HG03196 (cell line): ENCODE measurements around the gene ZNF808.
A peak's percentile ranks its signal among the peaks of the same experiment; 100 is the strongest.
"Not testable (repeated sequence)": the region's sequence is repeated elsewhere in the genome, so short reads cannot be mapped to it uniquely, and the experiment has no call there.

Experiments
- ATAC-seq: cut with Tn5 transposase; IDR thresholded peaks from one replicate; pipeline ENCODE4 v1.9.1; 2021; ENCODE audit not compliant: unreplicated experiment

The ZNF808 gene

DNA sequence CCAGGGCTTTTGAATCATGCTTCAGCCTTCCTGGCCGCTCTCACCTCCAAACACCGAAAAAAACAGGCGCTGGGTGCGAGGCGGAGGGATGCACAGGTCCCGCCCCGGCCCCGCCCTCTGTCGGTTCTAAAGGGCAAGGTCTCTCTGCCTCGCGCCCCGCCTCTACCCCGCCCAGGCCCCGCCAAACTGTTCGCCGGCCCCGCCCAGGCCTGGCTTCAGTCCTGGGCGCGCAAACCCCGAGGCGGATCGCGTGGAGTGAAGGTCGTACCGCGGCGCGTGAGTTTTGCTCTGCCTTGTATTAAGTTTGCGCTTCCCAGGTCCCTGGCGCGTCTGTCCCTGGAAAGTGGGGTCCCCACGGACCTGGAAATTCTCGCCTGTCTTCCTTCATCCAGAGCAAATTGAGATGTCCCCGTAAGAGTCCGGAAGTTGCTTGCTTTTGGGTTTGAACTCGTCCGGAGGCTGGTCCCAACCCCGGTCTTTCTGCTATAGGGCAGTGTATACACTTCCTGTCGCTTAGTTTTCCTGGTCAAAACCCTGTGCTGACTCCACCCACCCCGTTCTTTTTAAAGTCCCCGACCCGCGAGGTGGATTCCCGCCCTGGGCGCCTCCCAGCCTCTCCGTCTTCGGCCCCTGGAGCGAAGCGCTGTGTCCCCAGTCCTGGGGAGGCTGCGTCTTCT, 8.4 kb downstream of the ZNF808 start:
- ATAC-seq: peak; percentile 86

DNA sequence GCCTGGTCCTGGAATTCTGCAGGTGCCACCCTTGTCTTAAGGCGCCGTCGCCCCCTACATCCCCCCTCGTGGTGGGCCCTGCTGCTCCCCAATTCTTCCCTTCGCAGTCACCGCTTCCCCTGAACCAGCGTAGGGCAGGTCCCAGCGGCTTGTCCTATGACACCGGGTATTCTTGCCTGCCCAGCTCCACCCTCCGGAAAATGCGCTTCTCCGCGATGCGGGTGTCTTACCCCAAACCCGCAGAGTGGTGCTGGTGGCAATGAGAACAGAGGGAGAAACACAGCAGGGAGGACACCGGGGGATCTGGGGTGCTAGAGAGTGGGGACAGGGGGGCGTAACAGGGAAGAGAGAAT, 9.0 kb downstream of the ZNF808 start:
- peak; percentile 20 for ATAC-seq

- not testable (repeated sequence) for ATAC-seq
These were observed 11.3 kb downstream of the ZNF808 start for GRCh38 chr19:52538815-52539214.

GRCh38 chr19:52541176-52541575, 13.7 kb downstream of the ZNF808 start:
- ATAC-seq: not testable (repeated sequence)

GRCh38 chr19:52541608-52542007, 14.1 kb downstream of the ZNF808 start:
- ATAC-seq: no peak

DNA sequence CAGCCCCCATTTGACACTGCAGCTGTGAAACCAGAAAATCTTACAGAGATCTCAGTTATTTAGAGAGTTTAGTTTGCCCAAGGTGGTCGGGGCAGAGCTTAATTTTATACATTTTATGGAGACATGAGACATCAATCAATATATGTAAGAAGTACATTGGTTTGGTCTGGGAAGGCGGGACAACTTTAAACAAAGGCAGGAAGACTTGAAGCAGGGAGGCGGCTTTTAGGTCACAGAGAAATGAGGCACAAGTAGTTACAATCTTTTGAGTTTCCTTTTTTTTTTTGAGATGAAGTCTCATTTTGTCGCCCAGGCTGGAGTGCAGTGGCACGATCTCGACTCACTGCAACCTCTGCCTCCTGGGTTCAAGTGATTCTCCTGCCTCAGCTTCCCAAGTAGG, 15.1 kb downstream of the ZNF808 start:
- not testable (repeated sequence) for ATAC-seq

- no peak for ATAC-seq
These were observed 15.7 kb downstream of the ZNF808 start for GRCh38 chr19:52542984-52543664.

- no peak for ATAC-seq
These were observed 26.9 kb downstream of the ZNF808 start for GRCh38 chr19:52554216-52554971.

- no peak for ATAC-seq
These were observed 29.9 kb downstream of the ZNF808 start for GRCh38 chr19:52557231-52557995.

- not testable (repeated sequence) for ATAC-seq
These were observed 31.4 kb downstream of the ZNF808 start for GRCh38 chr19:52558732-52559445.

DNA sequence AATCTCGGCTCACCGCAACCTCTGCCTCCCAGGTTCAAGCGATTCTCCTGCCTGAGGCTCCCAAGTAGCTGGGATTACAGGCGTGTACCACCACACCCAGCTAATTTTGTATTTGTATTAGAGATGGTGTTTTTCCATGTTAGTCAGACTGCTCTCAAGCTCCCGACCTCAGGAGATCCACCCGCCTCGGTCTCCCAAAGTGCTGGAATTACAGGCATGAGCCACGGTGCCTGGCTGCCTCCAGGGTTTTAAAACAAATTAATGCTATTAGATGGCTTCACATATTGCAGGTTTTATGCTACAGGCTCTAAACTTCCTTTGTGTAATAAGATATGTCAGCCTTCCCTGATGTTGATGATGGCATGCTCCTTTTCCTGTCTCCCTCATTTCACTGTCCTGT, 34.1 kb downstream of the ZNF808 start:
- not testable (repeated sequence) for ATAC-seq

- ATAC-seq: no peak
These were observed 38.7 kb downstream of the ZNF808 start for GRCh38 chr19:52566121-52566520.

GRCh38 chr19:52566588-52566987, 39.1 kb downstream of the ZNF808 start:
- ATAC-seq: no peak

DNA sequence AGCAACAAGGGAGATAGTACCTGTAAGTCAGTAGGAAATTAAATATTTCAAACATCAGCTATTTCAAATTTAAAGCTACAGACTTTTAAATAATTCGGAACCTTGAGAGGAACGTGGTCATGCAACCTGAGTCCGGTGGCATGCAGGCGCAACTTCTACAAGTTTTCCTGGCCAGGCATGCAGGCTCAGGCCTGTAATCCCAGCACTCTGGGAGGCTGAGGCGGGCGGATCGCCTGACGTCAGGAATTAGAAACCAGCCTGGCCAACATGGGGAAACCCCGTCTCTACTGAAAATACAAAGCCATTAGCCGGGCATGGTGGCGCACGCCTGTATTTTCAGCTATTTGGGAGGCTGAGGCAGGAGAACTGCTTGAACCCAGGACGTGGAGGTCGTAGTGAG, 40.5 kb downstream of the ZNF808 start:
- no peak for ATAC-seq

DNA sequence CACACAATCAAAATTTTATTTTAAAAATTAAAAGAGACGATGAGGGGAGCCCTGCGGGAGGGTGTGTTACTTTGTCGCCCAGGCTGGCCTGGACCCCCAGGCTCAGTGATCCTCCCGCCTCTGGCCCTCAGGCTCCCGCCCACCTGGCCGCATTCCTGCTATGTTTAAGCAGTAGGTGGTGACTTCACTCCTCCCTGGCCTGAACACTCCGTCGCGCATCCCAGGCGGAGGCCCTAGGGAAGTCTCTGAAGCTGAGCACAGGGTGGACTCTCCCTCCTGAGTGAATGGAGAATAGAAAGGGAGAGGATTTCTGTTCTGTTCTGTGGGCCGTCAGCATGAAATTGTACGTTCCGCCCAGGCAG, 42.2 kb downstream of the ZNF808 start:
- not testable (repeated sequence) for ATAC-seq

DNA sequence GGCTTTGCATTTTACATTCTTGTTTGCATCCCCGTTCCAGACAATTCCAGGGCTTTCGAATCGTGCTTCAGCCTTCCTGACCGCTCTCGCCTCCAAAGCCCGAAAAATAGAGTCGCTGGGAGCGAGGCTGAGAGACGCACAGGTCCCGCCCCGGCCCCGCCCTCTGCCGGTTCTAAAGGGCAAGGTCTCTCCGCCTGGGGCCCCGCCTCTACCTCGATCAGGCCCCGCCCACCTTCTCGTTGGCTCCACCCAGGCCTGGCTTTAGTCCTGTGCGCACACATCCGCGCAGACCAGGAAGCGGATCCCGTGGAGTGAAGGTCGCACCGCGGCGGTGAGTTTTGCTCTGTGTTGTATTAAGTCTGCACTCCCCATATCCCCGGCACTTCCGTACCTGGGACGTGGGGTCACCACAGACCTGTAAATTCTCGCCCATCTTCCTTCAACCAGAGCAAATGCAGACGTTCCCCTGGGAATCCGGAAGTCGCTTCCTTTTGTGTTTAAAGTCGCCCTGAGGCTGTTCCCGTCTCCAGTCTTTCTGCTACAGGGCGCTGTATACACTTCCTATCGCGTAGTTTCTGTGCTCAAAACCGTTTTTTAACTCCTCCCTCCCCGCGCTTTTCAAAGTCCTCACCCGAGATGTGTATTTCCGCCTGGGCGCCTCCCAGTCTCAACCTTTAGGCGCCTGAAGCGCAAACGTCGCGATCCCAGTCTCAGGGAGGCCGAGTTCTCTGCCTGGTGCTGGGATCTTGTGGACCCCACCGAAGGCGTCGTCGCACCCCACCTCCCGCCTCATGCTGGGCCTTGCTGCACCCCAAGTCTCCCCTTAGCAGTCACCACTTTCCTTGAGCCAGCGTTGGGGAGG, 42.8 kb downstream of the ZNF808 start, which contains the start of gene ZNF701:
ZNF701 (plus strand) TSS at position 288 of the 862 bp plus-strand sequence. CDS start 3,861 bp downstream, outside the sequence.
- peak; percentile 79 for ATAC-seq

DNA sequence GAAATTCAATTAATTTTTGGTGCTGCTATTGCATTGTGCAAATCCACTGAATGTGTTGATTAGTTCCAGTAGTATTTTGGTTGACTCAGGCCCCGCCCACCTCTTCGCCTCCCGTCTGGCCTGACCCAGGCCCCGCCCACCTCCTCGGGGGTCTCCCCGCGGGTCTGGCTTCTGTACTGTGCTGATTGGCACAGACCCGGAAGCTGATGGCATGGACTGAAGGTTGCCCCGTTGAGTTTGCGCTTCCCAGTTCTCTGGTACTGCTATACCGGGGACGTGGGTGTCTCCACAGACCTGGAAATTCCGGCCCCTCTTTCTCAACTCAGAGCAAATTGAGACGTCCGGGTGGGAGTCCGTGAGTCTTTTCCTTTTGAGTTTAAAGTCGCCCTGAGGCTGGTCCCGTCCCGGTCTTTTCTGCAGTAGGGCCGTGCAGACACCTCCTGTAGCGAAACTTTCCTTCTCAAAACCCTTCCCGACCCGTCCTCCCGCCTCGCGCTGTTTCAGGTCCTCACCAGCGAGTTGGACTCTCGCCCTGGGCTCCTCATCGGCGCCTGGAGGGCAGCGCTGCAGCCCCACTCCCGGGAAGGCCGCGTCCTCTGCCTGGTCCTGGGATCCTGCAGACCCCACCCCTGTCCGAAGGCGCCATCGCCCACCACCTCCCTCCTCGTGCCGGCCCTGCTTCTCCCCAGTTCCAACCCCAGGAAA, 57.4 kb downstream of the ZNF808 start:
- ATAC-seq: no peak

DNA sequence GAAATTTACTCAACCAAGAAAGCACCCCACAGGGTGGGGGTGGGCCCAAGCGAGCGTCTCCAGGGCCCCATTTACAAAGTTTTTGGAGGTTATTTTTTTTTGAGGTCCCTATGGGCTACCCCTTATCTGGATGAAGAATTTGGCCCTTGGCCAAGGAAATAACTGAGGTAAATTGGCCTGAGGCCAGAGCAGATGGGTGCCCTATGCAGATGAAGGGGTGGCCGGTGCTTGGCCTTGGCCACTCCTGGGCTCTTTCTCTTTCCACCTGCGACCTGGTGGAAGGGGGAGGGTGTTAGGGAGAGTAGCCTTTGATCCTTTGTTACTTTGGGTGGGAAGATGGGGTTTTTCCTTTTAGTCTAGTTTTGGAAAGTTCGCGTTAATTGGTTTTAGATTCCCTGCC, 58.1 kb downstream of the ZNF808 start:
- ATAC-seq: no peak

DNA sequence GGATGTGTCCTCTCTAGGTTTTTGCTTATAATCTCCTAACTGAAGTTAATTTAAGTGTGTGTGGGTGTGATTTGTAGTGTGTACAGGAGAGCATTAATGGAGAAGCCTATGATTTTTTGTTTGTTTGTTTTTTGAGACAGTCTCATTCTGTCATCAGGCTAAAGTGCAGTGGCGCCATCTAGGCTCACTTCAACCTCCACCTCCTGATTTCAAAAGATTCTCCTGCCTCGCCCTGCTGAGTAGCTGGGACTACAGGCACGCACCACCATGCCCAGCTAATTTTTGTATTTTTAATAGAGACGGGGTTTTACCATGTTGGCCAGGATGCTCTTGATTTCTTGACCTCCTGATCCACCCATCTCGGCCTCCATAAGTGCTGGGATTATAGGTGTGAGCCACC, 63.3 kb downstream of the ZNF808 start:
- ATAC-seq: no peak
